Measurements from ENCODE around the gene ZNF511.

Gene ZNF511

GRCh38 chr10:133292919-133293809, 15.6 kb upstream of the ZNF511 start:
- DNase-seq (ENCODE audit: low spot score) = peak; percentile 64

- DNase-seq (ENCODE audit: low spot score) = no peak
Observed at GRCh38 chr10:133293810-133294119, 14.9 kb upstream of the ZNF511 start.

- no peak for DNase-seq (ENCODE audit: low spot score)
Observed at GRCh38 chr10:133294189-133294588, 14.5 kb upstream of the ZNF511 start.

- no peak for DNase-seq (ENCODE audit: low spot score)
Observed at GRCh38 chr10:133295426-133296320, 13.0 kb upstream of the ZNF511 start.

GRCh38 chr10:133297504-133297903, 11.2 kb upstream of the ZNF511 start:
- DNase-seq (ENCODE audit: low spot score) = no peak

- no peak for DNase-seq (ENCODE audit: low spot score)
Observed at GRCh38 chr10:133298466-133298865, 10.2 kb upstream of the ZNF511 start.

- no peak for DNase-seq (ENCODE audit: low spot score)
Observed at GRCh38 chr10:133299224-133299623, 9.5 kb upstream of the ZNF511 start.

- no peak for DNase-seq (ENCODE audit: low spot score)
Observed at GRCh38 chr10:133299738-133300137, 9.0 kb upstream of the ZNF511 start.

GRCh38 chr10:133302230-133302629, 6.5 kb upstream of the ZNF511 start:
- no peak for DNase-seq (ENCODE audit: low spot score)

- no peak for DNase-seq (ENCODE audit: low spot score)
Observed at GRCh38 chr10:133303206-133303605, 5.5 kb upstream of the ZNF511 start.

- DNase-seq (ENCODE audit: low spot score) = no peak
Observed at GRCh38 chr10:133306097-133306476, 2.6 kb upstream of the ZNF511 start.

- DNase-seq (ENCODE audit: low spot score) = peak; percentile 66
Observed at GRCh38 chr10:133306941-133307379, 1.8 kb upstream of the ZNF511 start.

GRCh38 chr10:133307776-133308420, 816 bp upstream of the ZNF511 start:
- peak; percentile 89 for DNase-seq (ENCODE audit: low spot score)

GRCh38 chr10:133309100-133309719, 496 bp downstream of the ZNF511 start:
- peak; percentile 91 for DNase-seq (ENCODE audit: low spot score)

- DNase-seq (ENCODE audit: low spot score) = no peak
Observed at GRCh38 chr10:133309720-133310398, 1.1 kb downstream of the ZNF511 start.

- DNase-seq (ENCODE audit: low spot score) = no peak
Observed at GRCh38 chr10:133310399-133310755, 1.7 kb downstream of the ZNF511 start.

GRCh38 chr10:133310789-133311188, 2.1 kb downstream of the ZNF511 start:
- no peak for DNase-seq (ENCODE audit: low spot score)

- no peak for DNase-seq (ENCODE audit: low spot score)
Observed at GRCh38 chr10:133311570-133311969, 2.9 kb downstream of the ZNF511 start.

GRCh38 chr10:133312016-133312768, 3.5 kb downstream of the ZNF511 start:
- DNase-seq (ENCODE audit: low spot score) = no peak

- no peak for DNase-seq (ENCODE audit: low spot score)
Observed at GRCh38 chr10:133312769-133313145, 4.0 kb downstream of the ZNF511 start.

- no peak for DNase-seq (ENCODE audit: low spot score)
Observed at GRCh38 chr10:133313192-133313591, 4.5 kb downstream of the ZNF511 start.
